Measurements from ENCODE around the gene CACNA1B.

GRCh38 chr9:137988051-137988450 lies 110.5 kb downstream of the CACNA1B start:
- TF ChIP-seq FOXA1 (IDR thresholded peaks at IDR 0.05) (no peak), BHLHE40 (IDR thresholded peaks at IDR 0.05; ENCODE audit: borderline replicate concordance) (no peak), SUZ12 (IDR thresholded peaks at IDR 0.05) (no peak), FOXK2 (IDR thresholded peaks at IDR 0.05) (no peak), FOXM1 (IDR thresholded peaks at IDR 0.05; ENCODE audit: borderline replicate concordance) (no peak), ARNT (IDR thresholded peaks at IDR 0.05) (no peak), ZNF384 (IDR thresholded peaks at IDR 0.05) (no peak), TARDBP (IDR thresholded peaks at IDR 0.05) (no peak)
- TF ChIP-seq, protein P1, sequence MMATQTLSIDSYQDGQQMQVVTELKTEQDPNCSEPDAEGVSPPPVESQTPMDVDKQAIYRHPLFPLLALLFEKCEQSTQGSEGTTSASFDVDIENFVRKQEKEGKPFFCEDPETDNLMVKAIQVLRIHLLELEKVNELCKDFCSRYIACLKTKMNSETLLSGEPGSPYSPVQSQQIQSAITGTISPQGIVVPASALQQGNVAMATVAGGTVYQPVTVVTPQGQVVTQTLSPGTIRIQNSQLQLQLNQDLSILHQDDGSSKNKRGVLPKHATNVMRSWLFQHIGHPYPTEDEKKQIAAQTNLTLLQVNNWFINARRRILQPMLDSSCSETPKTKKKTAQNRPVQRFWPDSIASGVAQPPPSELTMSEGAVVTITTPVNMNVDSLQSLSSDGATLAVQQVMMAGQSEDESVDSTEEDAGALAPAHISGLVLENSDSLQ (IDR thresholded peaks at IDR 0.05) = no peak

Measured in HEK293T (cell line).